WTC11 (cell line): ENCODE results near the gene ITGA5. TPM values are rescaled to one million over a fixed set of nuclear protein-coding genes. Genes with fewer than 3 reads are reported as not detected.
A peak's percentile ranks its signal among the peaks of the same experiment; 100 is the strongest.

Experiments
- ATAC-seq: fragments of 200-7000 bp; cut with Tn5 transposase; 2 replicates; pipeline ENCODE4 v1.10.0; 2021; ENCODE audit warnings: mild to moderate bottlenecking, moderate library complexity
- CTCF ChIA-PET: fragments of 300-600 bp; sonication (Branson Sonifier 250); formaldehyde crosslinking; loops from one replicate; lab custom pipeline; 2021; ENCODE audit warnings: antibody characterized with exemption; lab: Charles Lee
- POLR2A ChIA-PET: fragments of 350-600 bp; sonication (Branson Sonifier 250); formaldehyde crosslinking; loops from one replicate; lab custom pipeline; 2021; ENCODE audit warnings: antibody characterized with exemption; lab: Charles Lee
- DNase-seq: peaks from one replicate; pipeline ENCODE4 v3.0.0; 2021; ENCODE audit warnings: low spot score
- H3K27ac Mint-ChIP-seq: 2 replicates; pipeline ENCODE4 v1.8.0; 2021; ENCODE audit warnings: mixed read lengths
- H3K27me3 Mint-ChIP-seq: 2 replicates; pipeline ENCODE4 v1.8.0; 2021; ENCODE audit warnings: low read depth, mild to moderate bottlenecking, moderate library complexity, mixed read lengths
- H3K36me3 Mint-ChIP-seq: 2 replicates; pipeline ENCODE4 v1.8.0; 2021; ENCODE audit warnings: mixed read lengths
- H3K4me1 Mint-ChIP-seq: 2 replicates; pipeline ENCODE4 v1.8.0; 2022; ENCODE audit warnings: mixed read lengths
- H3K4me3 Mint-ChIP-seq: 2 replicates; pipeline ENCODE4 v1.8.0; 2021; ENCODE audit warnings: mild to moderate bottlenecking, moderate library complexity, mixed read lengths
- H3K9me3 Mint-ChIP-seq: 2 replicates; pipeline ENCODE4 v1.8.0; 2021; ENCODE audit warnings: mixed read lengths
- EMX1 ChIP-seq: fragments of 250-450 bp; sonication (Bioruptor Pico); IDR thresholded peaks from 2 replicates; pipeline ENCODE4 v1.8.0; 2021; ENCODE audit warnings: mild to moderate bottlenecking
- IRF2 ChIP-seq: sonication (generic); formaldehyde crosslinking; IDR thresholded peaks from 2 replicates; pipeline ENCODE4 v1.8.0; 2022; ENCODE audit warnings: low read depth, missing genetic modification reagents, borderline replicate concordance
- JUN ChIP-seq: sonication (generic); formaldehyde crosslinking; IDR thresholded peaks from 2 replicates; pipeline ENCODE4 v1.8.0; 2023; ENCODE audit warnings: mild to moderate bottlenecking, missing genetic modification reagents
- MYBL2 ChIP-seq: sonication (generic); formaldehyde crosslinking; IDR thresholded peaks from 2 replicates; pipeline ENCODE4 v1.8.1; 2023; ENCODE audit warnings: mild to moderate bottlenecking, moderate library complexity, missing genetic modification reagents
- NFE2L1 ChIP-seq: sonication (generic); formaldehyde crosslinking; IDR thresholded peaks from 2 replicates; pipeline ENCODE4 v1.8.1; 2023; ENCODE audit warnings: missing genetic modification reagents
- OVOL2 ChIP-seq: fragments of 250-450 bp; sonication (Bioruptor Pico); IDR thresholded peaks from 2 replicates; pipeline ENCODE4 v1.9.0; 2021; ENCODE audit warnings: mild to moderate bottlenecking, borderline replicate concordance
- SMAD3 ChIP-seq: sonication (generic); formaldehyde crosslinking; IDR thresholded peaks from 2 replicates; pipeline ENCODE4 v1.8.0; 2022; ENCODE audit warnings: missing genetic modification reagents, mild to moderate bottlenecking, borderline replicate concordance
- SMAD4 ChIP-seq: sonication (generic); formaldehyde crosslinking; IDR thresholded peaks from 2 replicates; pipeline ENCODE4 v1.8.0; 2022; ENCODE audit warnings: mild to moderate bottlenecking, missing genetic modification reagents
- ZBTB21 ChIP-seq: sonication (generic); formaldehyde crosslinking; IDR thresholded peaks from 2 replicates; pipeline ENCODE4 v1.8.1; 2023; ENCODE audit warnings: mild to moderate bottlenecking, missing genetic modification reagents, borderline replicate concordance
- ZNF263 ChIP-seq: sonication (generic); formaldehyde crosslinking; IDR thresholded peaks from 2 replicates; pipeline ENCODE4 v1.8.1; 2022; ENCODE audit warnings: low read depth, mild to moderate bottlenecking, moderate library complexity, missing genetic modification reagents
- ZNF416 ChIP-seq: fragments of 250-450 bp; sonication (Bioruptor Pico); IDR thresholded peaks from 2 replicates; pipeline ENCODE4 v1.9.0; 2021; ENCODE audit warnings: mild to moderate bottlenecking, inconsistent platforms
- total RNA-seq: library from RNA; stranded (reverse); gene quantifications from 3 replicates; pipeline ENCODE4 v1.2.3, GENCODE V29; 2021
- TF ChIP-seq, protein P1 (sequence below): sonication (generic); formaldehyde crosslinking; IDR thresholded peaks from 2 replicates; pipeline ENCODE4 v1.8.0; 2022; ENCODE audit warnings: missing genetic modification reagents
- TF ChIP-seq, protein P2 (sequence below): sonication (generic); formaldehyde crosslinking; conservative IDR thresholded peaks from 2 replicates; pipeline ENCODE4 v1.8.1; 2023; ENCODE audit warnings: mild to moderate bottlenecking, low read depth, missing genetic modification reagents, moderate library complexity
- TF ChIP-seq, protein P3 (sequence below): sonication (generic); formaldehyde crosslinking; IDR thresholded peaks from 2 replicates; pipeline ENCODE4 v1.8.1; 2023; ENCODE audit warnings: mild to moderate bottlenecking, missing genetic modification reagents, moderate library complexity
- TF ChIP-seq, protein P4 (sequence below): sonication (generic); formaldehyde crosslinking; IDR thresholded peaks from 2 replicates; pipeline ENCODE4 v1.8.0; 2023; ENCODE audit warnings: missing genetic modification reagents, mild to moderate bottlenecking, borderline replicate concordance
- TF ChIP-seq, protein P5 (sequence below): fragments of 200-600 bp; IDR thresholded peaks from 2 replicates; pipeline ENCODE4 v1.8.0; 2022; ENCODE audit warnings: antibody characterized with exemption
- TF ChIP-seq, protein P6 (sequence below): sonication (generic); formaldehyde crosslinking; IDR thresholded peaks from 2 replicates; pipeline ENCODE4 v1.8.0; 2023; ENCODE audit warnings: missing genetic modification reagents

The ITGA5 gene
- total RNA-seq, 1 experiment from 2014 or later: 21.9 TPM

DNA sequence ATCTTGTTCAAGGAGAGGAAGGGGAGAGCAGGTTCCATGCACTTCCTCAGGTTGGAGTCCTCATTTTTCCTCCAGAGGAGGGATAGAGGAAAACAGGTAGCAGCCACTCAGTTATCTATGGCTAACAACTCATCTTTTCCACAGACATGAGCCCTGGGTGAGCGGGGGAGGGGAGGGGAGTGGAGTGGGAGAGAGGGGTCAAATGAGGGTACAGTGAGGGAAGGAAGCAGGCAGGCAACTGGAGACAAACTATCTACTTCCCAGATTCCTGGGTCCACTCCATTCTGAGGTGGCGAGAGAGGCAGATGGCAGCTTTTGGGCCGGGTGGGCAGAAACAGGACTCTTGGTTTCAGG lies 32.0 kb downstream of the ITGA5 start (continued):
- TF ChIP-seq, protein P1, sequence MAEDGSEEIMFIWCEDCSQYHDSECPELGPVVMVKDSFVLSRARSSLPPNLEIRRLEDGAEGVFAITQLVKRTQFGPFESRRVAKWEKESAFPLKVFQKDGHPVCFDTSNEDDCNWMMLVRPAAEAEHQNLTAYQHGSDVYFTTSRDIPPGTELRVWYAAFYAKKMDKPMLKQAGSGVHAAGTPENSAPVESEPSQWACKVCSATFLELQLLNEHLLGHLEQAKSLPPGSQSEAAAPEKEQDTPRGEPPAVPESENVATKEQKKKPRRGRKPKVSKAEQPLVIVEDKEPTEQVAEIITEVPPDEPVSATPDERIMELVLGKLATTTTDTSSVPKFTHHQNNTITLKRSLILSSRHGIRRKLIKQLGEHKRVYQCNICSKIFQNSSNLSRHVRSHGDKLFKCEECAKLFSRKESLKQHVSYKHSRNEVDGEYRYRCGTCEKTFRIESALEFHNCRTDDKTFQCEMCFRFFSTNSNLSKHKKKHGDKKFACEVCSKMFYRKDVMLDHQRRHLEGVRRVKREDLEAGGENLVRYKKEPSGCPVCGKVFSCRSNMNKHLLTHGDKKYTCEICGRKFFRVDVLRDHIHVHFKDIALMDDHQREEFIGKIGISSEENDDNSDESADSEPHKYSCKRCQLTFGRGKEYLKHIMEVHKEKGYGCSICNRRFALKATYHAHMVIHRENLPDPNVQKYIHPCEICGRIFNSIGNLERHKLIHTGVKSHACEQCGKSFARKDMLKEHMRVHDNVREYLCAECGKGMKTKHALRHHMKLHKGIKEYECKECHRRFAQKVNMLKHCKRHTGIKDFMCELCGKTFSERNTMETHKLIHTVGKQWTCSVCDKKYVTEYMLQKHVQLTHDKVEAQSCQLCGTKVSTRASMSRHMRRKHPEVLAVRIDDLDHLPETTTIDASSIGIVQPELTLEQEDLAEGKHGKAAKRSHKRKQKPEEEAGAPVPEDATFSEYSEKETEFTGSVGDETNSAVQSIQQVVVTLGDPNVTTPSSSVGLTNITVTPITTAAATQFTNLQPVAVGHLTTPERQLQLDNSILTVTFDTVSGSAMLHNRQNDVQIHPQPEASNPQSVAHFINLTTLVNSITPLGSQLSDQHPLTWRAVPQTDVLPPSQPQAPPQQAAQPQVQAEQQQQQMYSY (CRISPR knock-in tag): no peak
- no peak for TF ChIP-seq OVOL2 (CRISPR knock-in tag)
- no peak for TF ChIP-seq NFE2L1 (CRISPR knock-in tag)

DNA sequence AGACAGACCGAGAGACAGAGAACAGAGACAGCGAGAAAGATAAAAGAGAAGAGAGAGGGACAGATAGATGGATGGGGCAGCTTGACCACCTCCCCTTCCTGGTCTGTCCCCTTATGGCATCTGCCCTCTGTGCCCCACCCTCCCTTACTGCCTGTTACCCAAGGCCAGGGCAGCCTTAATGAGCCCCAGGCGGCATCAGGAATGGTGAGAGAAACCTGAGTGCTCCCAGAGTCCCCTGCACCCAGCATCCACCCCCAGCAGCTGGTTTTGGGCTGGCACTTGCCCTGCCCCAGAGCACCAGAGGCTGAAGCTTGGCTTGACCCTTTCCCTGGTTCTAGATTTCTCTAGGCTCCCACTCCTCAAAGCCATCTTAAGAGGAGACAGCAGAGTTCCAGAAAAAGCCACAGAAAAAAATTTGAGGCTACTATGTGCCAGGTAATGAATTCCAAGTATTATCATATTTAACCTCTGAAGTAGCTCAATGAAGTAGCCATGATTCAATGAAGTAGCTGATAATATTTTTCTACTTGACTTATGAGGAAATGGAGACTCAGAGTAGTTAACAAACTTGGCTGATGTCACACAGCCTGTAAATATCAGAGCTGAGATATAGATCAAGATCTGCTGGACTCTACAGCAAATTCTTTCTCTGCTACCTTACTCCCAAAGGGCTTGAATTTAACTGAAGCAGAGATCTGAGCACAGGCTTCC lies 32.5 kb downstream of the ITGA5 start:
- ATAC-seq: no peak
- H3K4me3 Mint-ChIP-seq: peak overlapping the region; percentile 27
- H3K36me3 Mint-ChIP-seq: peaks cover 9% of the 10 kb centered on the region
- DNase-seq: no peak
- CTCF ChIA-PET: interaction anchor here (0.6 to 4.3 kb wide), 8 partner anchors 8 to 135 kb away, joined by 3 to 67 read pairs (median 5); partner anchors contain the start of gene COPZ1
- H3K27ac Mint-ChIP-seq: peak overlapping the region; percentile 65; the same call in 1 of the 2 replicates
- no peaks in the 10 kb centered on the region for H3K9me3 Mint-ChIP-seq
- H3K27me3 Mint-ChIP-seq: peaks cover under 1% of the 10 kb centered on the region; the same call in 1 of the 2 replicates
- peaks cover 65% of the 10 kb centered on the region for H3K4me1 Mint-ChIP-seq
- POLR2A ChIA-PET: no interaction called here
- TF ChIP-seq JUN (CRISPR knock-in tag): no peak
- no peak for TF ChIP-seq SMAD3
- TF ChIP-seq, protein P2, sequence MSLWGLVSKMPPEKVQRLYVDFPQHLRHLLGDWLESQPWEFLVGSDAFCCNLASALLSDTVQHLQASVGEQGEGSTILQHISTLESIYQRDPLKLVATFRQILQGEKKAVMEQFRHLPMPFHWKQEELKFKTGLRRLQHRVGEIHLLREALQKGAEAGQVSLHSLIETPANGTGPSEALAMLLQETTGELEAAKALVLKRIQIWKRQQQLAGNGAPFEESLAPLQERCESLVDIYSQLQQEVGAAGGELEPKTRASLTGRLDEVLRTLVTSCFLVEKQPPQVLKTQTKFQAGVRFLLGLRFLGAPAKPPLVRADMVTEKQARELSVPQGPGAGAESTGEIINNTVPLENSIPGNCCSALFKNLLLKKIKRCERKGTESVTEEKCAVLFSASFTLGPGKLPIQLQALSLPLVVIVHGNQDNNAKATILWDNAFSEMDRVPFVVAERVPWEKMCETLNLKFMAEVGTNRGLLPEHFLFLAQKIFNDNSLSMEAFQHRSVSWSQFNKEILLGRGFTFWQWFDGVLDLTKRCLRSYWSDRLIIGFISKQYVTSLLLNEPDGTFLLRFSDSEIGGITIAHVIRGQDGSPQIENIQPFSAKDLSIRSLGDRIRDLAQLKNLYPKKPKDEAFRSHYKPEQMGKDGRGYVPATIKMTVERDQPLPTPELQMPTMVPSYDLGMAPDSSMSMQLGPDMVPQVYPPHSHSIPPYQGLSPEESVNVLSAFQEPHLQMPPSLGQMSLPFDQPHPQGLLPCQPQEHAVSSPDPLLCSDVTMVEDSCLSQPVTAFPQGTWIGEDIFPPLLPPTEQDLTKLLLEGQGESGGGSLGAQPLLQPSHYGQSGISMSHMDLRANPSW (CRISPR knock-in tag): no peak
- TF ChIP-seq ZNF263 (CRISPR knock-in tag): no peak
- TF ChIP-seq, protein P3, sequence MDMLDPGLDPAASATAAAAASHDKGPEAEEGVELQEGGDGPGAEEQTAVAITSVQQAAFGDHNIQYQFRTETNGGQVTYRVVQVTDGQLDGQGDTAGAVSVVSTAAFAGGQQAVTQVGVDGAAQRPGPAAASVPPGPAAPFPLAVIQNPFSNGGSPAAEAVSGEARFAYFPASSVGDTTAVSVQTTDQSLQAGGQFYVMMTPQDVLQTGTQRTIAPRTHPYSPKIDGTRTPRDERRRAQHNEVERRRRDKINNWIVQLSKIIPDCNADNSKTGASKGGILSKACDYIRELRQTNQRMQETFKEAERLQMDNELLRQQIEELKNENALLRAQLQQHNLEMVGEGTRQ (CRISPR knock-in tag): no peak
- no peak for TF ChIP-seq ZNF416 (CRISPR knock-in tag)
- TF ChIP-seq, protein P1 (CRISPR knock-in tag): no peak
- TF ChIP-seq EMX1 (CRISPR knock-in tag): no peak
- TF ChIP-seq IRF2 (CRISPR knock-in tag): no peak
- TF ChIP-seq SMAD4 (CRISPR knock-in tag): no peak
- TF ChIP-seq ZBTB21 (CRISPR knock-in tag): no peak
- TF ChIP-seq, protein P4, sequence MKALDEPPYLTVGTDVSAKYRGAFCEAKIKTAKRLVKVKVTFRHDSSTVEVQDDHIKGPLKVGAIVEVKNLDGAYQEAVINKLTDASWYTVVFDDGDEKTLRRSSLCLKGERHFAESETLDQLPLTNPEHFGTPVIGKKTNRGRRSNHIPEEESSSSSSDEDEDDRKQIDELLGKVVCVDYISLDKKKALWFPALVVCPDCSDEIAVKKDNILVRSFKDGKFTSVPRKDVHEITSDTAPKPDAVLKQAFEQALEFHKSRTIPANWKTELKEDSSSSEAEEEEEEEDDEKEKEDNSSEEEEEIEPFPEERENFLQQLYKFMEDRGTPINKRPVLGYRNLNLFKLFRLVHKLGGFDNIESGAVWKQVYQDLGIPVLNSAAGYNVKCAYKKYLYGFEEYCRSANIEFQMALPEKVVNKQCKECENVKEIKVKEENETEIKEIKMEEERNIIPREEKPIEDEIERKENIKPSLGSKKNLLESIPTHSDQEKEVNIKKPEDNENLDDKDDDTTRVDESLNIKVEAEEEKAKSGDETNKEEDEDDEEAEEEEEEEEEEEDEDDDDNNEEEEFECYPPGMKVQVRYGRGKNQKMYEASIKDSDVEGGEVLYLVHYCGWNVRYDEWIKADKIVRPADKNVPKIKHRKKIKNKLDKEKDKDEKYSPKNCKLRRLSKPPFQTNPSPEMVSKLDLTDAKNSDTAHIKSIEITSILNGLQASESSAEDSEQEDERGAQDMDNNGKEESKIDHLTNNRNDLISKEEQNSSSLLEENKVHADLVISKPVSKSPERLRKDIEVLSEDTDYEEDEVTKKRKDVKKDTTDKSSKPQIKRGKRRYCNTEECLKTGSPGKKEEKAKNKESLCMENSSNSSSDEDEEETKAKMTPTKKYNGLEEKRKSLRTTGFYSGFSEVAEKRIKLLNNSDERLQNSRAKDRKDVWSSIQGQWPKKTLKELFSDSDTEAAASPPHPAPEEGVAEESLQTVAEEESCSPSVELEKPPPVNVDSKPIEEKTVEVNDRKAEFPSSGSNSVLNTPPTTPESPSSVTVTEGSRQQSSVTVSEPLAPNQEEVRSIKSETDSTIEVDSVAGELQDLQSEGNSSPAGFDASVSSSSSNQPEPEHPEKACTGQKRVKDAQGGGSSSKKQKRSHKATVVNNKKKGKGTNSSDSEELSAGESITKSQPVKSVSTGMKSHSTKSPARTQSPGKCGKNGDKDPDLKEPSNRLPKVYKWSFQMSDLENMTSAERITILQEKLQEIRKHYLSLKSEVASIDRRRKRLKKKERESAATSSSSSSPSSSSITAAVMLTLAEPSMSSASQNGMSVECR (CRISPR knock-in tag): no peak
- TF ChIP-seq, protein P5, sequence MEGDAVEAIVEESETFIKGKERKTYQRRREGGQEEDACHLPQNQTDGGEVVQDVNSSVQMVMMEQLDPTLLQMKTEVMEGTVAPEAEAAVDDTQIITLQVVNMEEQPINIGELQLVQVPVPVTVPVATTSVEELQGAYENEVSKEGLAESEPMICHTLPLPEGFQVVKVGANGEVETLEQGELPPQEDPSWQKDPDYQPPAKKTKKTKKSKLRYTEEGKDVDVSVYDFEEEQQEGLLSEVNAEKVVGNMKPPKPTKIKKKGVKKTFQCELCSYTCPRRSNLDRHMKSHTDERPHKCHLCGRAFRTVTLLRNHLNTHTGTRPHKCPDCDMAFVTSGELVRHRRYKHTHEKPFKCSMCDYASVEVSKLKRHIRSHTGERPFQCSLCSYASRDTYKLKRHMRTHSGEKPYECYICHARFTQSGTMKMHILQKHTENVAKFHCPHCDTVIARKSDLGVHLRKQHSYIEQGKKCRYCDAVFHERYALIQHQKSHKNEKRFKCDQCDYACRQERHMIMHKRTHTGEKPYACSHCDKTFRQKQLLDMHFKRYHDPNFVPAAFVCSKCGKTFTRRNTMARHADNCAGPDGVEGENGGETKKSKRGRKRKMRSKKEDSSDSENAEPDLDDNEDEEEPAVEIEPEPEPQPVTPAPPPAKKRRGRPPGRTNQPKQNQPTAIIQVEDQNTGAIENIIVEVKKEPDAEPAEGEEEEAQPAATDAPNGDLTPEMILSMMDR: no peak
- TF ChIP-seq MYBL2 (CRISPR knock-in tag): no peak
- TF ChIP-seq, protein P6, sequence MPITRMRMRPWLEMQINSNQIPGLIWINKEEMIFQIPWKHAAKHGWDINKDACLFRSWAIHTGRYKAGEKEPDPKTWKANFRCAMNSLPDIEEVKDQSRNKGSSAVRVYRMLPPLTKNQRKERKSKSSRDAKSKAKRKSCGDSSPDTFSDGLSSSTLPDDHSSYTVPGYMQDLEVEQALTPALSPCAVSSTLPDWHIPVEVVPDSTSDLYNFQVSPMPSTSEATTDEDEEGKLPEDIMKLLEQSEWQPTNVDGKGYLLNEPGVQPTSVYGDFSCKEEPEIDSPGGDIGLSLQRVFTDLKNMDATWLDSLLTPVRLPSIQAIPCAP (CRISPR knock-in tag): no peak
